HUES6 (cell line): ENCODE data around the gene CUL3.

Source experiments
- H3K27ac ChIP-seq: 2 replicates; pipeline ENCODE4 v1.7.0; 2013; ENCODE audit warnings: low read depth, mild to moderate bottlenecking, low read length, inconsistent platforms
- H3K27me3 ChIP-seq: 2 replicates; pipeline ENCODE4 v1.6.1; 2013; ENCODE audit warnings: low read length; ENCODE audit not compliant: control insufficient read depth, insufficient read depth
- H3K36me3 ChIP-seq: 2 replicates; pipeline ENCODE4 v1.6.1; 2013; ENCODE audit warnings: low read length; ENCODE audit not compliant: control insufficient read depth, insufficient read depth
- H3K4me1 ChIP-seq: 2 replicates; pipeline ENCODE4 v1.6.1; 2013; ENCODE audit warnings: low read length; ENCODE audit not compliant: control insufficient read depth, insufficient read depth
- H3K4me3 ChIP-seq: 2 replicates; pipeline ENCODE4 v1.5.1; 2013; ENCODE audit warnings: low read depth, low read length
- H3K9ac ChIP-seq: one replicate; pipeline ENCODE4 v1.6.1; 2013; ENCODE audit warnings: mild to moderate bottlenecking, low read length
- H3K9me3 ChIP-seq: 2 replicates; pipeline ENCODE4 v1.6.1; 2013; ENCODE audit warnings: low read depth, low read length; ENCODE audit not compliant: control insufficient read depth, insufficient read depth

CUL3 gene

GRCh38 chr2:224472827-224473226 lies 112.3 kb downstream of the CUL3 start:
- no peak overlapping the region for H3K4me3 ChIP-seq
- peaks cover 41% of the 10 kb centered on the region for H3K36me3 ChIP-seq
- H3K4me1 ChIP-seq = no peaks in the 10 kb centered on the region
- no peaks in the 10 kb centered on the region for H3K9me3 ChIP-seq
- no peak overlapping the region for H3K9ac ChIP-seq
- H3K27ac ChIP-seq = no peak overlapping the region
- H3K27me3 ChIP-seq = no peaks in the 10 kb centered on the region

GRCh38 chr2:224472137-224472536 lies 113.0 kb downstream of the CUL3 start:
- Histone ChIP-seq H3K4me1 (no peaks in the 10 kb centered on the region), H3K27me3 (no peaks in the 10 kb centered on the region), H3K9ac (no peak overlapping the region), H3K27ac (no peak overlapping the region), H3K36me3 (peaks cover 34% of the 10 kb centered on the region), H3K9me3 (no peaks in the 10 kb centered on the region), H3K4me3 (no peak overlapping the region)

- H3K4me1 ChIP-seq = peaks cover 6% of the 10 kb centered on the region
- H3K4me3 ChIP-seq = no peak overlapping the region
- H3K36me3 ChIP-seq = peaks cover 11% of the 10 kb centered on the region
- no peaks in the 10 kb centered on the region for H3K27me3 ChIP-seq
- H3K9ac ChIP-seq = no peak overlapping the region
- no peak overlapping the region for H3K27ac ChIP-seq
- no peaks in the 10 kb centered on the region for H3K9me3 ChIP-seq
Measured at GRCh38 chr2:224469374-224469964, 115.7 kb downstream of the CUL3 start.

- H3K4me1 ChIP-seq = peaks cover 6% of the 10 kb centered on the region
- no peaks in the 10 kb centered on the region for H3K36me3 ChIP-seq
- no peak overlapping the region for H3K27ac ChIP-seq
- no peak overlapping the region for H3K9ac ChIP-seq
- no peaks in the 10 kb centered on the region for H3K9me3 ChIP-seq
- H3K27me3 ChIP-seq = no peaks in the 10 kb centered on the region
- no peak overlapping the region for H3K4me3 ChIP-seq
Measured at GRCh38 chr2:224466304-224466895, 118.8 kb downstream of the CUL3 start.

GRCh38 chr2:224461391-224461790 lies 123.8 kb downstream of the CUL3 start:
- Histone ChIP-seq H3K4me1 (peaks cover 4% of the 10 kb centered on the region), H3K27me3 (no peaks in the 10 kb centered on the region), H3K36me3 (no peaks in the 10 kb centered on the region), H3K9ac (no peak overlapping the region), H3K27ac (no peak overlapping the region), H3K9me3 (peaks cover 7% of the 10 kb centered on the region; the same call in 1 of the 2 replicates), H3K4me3 (no peak overlapping the region)

GRCh38 chr2:224457408-224458096 lies 127.6 kb downstream of the CUL3 start:
- no peak overlapping the region for H3K27ac ChIP-seq
- no peak overlapping the region for H3K4me3 ChIP-seq
- no peaks in the 10 kb centered on the region for H3K36me3 ChIP-seq
- H3K9me3 ChIP-seq = peaks cover 7% of the 10 kb centered on the region; the same call in 1 of the 2 replicates
- no peaks in the 10 kb centered on the region for H3K27me3 ChIP-seq
- no peak overlapping the region for H3K9ac ChIP-seq
- no peaks in the 10 kb centered on the region for H3K4me1 ChIP-seq

GRCh38 chr2:224453892-224454291 lies 131.3 kb downstream of the CUL3 start:
- Histone ChIP-seq H3K9ac (no peak overlapping the region), H3K9me3 (peaks cover 7% of the 10 kb centered on the region; the same call in 1 of the 2 replicates)

GRCh38 chr2:224449212-224450147 lies 135.7 kb downstream of the CUL3 start:
- Histone ChIP-seq H3K27ac (no peak overlapping the region), H3K4me1 (no peaks in the 10 kb centered on the region), H3K36me3 (no peaks in the 10 kb centered on the region), H3K4me3 (no peak overlapping the region), H3K27me3 (no peaks in the 10 kb centered on the region), H3K9ac (no peak overlapping the region), H3K9me3 (no peaks in the 10 kb centered on the region)

More at GRCh38 chr2:224453892-224454291, 131.3 kb downstream of the CUL3 start:
- H3K4me3 ChIP-seq = no peak overlapping the region
- no peak overlapping the region for H3K27ac ChIP-seq
- no peaks in the 10 kb centered on the region for H3K36me3 ChIP-seq
- H3K27me3 ChIP-seq = no peaks in the 10 kb centered on the region
- H3K4me1 ChIP-seq = no peaks in the 10 kb centered on the region

GRCh38 chr2:224448236-224448635 lies 136.9 kb downstream of the CUL3 start:
- H3K9me3 ChIP-seq = no peaks in the 10 kb centered on the region
- no peaks in the 10 kb centered on the region for H3K36me3 ChIP-seq
- H3K27ac ChIP-seq = no peak overlapping the region
- H3K4me1 ChIP-seq = no peaks in the 10 kb centered on the region
- no peak overlapping the region for H3K4me3 ChIP-seq
- H3K9ac ChIP-seq = no peak overlapping the region
- no peaks in the 10 kb centered on the region for H3K27me3 ChIP-seq

GRCh38 chr2:224444783-224445182 lies 140.4 kb downstream of the CUL3 start:
- H3K27me3 ChIP-seq = no peaks in the 10 kb centered on the region
- no peaks in the 10 kb centered on the region for H3K9me3 ChIP-seq
- H3K4me1 ChIP-seq = no peaks in the 10 kb centered on the region
- no peak overlapping the region for H3K9ac ChIP-seq
- no peak overlapping the region for H3K27ac ChIP-seq
- H3K36me3 ChIP-seq = no peaks in the 10 kb centered on the region
- no peak overlapping the region for H3K4me3 ChIP-seq
